Neural cell (in vitro differentiated cells): ENCODE results near the gene APCDD1. TPM values are rescaled to one million over a fixed set of nuclear protein-coding genes. Genes with fewer than 3 reads are reported as not detected.
"Not testable (repeated sequence)": the region's sequence is repeated elsewhere in the genome, so short reads cannot be mapped to it uniquely, and the experiment has no call there.

Source experiments
- H2AFZ ChIP-seq: fragments of 200-600, 300-800 bp; sonication (generic), shearing (Covaris generic); 2 replicates; pipeline ENCODE4 v1.6.0; 2014; ENCODE audit warnings: low read depth, mild to moderate bottlenecking, antibody characterized with exemption, low read length, moderate library complexity
- H3F3A ChIP-seq: fragments of 200-600 bp; shearing (Covaris generic); 2 replicates; pipeline ENCODE4 v1.6.1; 2016; ENCODE audit warnings: mild to moderate bottlenecking, moderate library complexity, mixed read lengths, antibody characterized with exemption, low read length; ENCODE audit not compliant: insufficient read depth, poor library complexity, severe bottlenecking
- H3K27ac ChIP-seq: fragments of 200-600, 300-800 bp; sonication (generic), shearing (Covaris generic); 2 replicates; pipeline ENCODE4 v1.5.1; 2014; ENCODE audit warnings: mild to moderate bottlenecking, low read length, moderate library complexity
- H3K27me3 ChIP-seq: fragments of 300-800, 200-600 bp; sonication (generic), shearing (Covaris generic); 2 replicates; pipeline ENCODE4 v1.6.0; 2014; ENCODE audit warnings: mild to moderate bottlenecking, low read depth, low read length, moderate library complexity; ENCODE audit not compliant: insufficient read depth
- H3K36me3 ChIP-seq: fragments of 300-800, 200-600 bp; sonication (generic), shearing (Covaris generic); 2 replicates; pipeline ENCODE4 v1.5.1; 2014; ENCODE audit warnings: mild to moderate bottlenecking, antibody characterized with exemption, low read length, moderate library complexity; ENCODE audit not compliant: insufficient read depth
- H3K4me2 ChIP-seq: fragments of 300-800, 200-600 bp; sonication (generic), shearing (Covaris generic); 2 replicates; pipeline ENCODE4 v1.6.0; 2014; ENCODE audit warnings: mild to moderate bottlenecking, low read length
- H3K4me3 ChIP-seq: fragments of 300-800, 200-600 bp; sonication (generic), shearing (Covaris generic); 2 replicates; pipeline ENCODE4 v1.5.1; 2014; ENCODE audit warnings: mild to moderate bottlenecking, low read length, moderate library complexity
- H3K79me2 ChIP-seq: fragments of 200-600 bp; shearing (Covaris generic); replicated peaks from 2 replicates; pipeline ENCODE4 v1.6.0; 2014; ENCODE audit warnings: mild to moderate bottlenecking, low read length, moderate library complexity; ENCODE audit not compliant: insufficient read depth
- H3K9ac ChIP-seq: fragments of 300-800, 200-600 bp; sonication (generic), shearing (Covaris generic); 2 replicates; pipeline ENCODE4 v1.6.1; 2016; ENCODE audit warnings: mild to moderate bottlenecking, low read length, mixed read lengths
- H3K9me2 ChIP-seq: fragments of 200-600 bp; shearing (Covaris generic); 2 replicates; pipeline ENCODE4 v1.6.1; 2016; ENCODE audit warnings: mild to moderate bottlenecking, low read length, mixed read lengths; ENCODE audit not compliant: insufficient read depth
- H3K9me3 ChIP-seq: fragments of 200-600, 300-800 bp; sonication (generic), shearing (Covaris generic); 2 replicates; pipeline ENCODE4 v1.6.1; 2016; ENCODE audit warnings: mild to moderate bottlenecking, mixed run types, low read length, moderate library complexity, mixed read lengths
- H4K20me1 ChIP-seq: fragments of 200-600 bp; shearing (Covaris generic); 2 replicates; pipeline ENCODE4 v1.6.1; 2016; ENCODE audit warnings: mild to moderate bottlenecking, mixed run types; ENCODE audit not compliant: insufficient read depth
- EP300 ChIP-seq: fragments of 450-650 bp; conservative IDR thresholded peaks from 2 replicates; pipeline ENCODE4 v1.6.1; 2014; ENCODE audit warnings: antibody characterized with exemption, mild to moderate bottlenecking, moderate library complexity; ENCODE audit not compliant: poor library complexity, severe bottlenecking
- EZH2 ChIP-seq: fragments of 200-600, 300-800 bp; shearing (Covaris generic), sonication (generic); IDR thresholded peaks from 2 replicates; pipeline ENCODE4 v1.6.1; 2014; ENCODE audit warnings: antibody characterized with exemption, low read length, borderline replicate concordance, mild to moderate bottlenecking; ENCODE audit not compliant: insufficient read depth, poor library complexity, severe bottlenecking
- MXI1 ChIP-seq: fragments of 450-650 bp; conservative IDR thresholded peaks from 2 replicates; pipeline ENCODE4 v1.6.1; 2014; ENCODE audit warnings: antibody characterized with exemption, mild to moderate bottlenecking; ENCODE audit not compliant: poor library complexity, severe bottlenecking
- POLR2AphosphoS5 ChIP-seq: IDR thresholded peaks from 2 replicates; pipeline ENCODE4 v1.6.1; 2012
- RAD21 ChIP-seq: fragments of 450-650 bp; conservative IDR thresholded peaks from 2 replicates; pipeline ENCODE4 v1.6.1; 2014; ENCODE audit warnings: antibody characterized with exemption, mild to moderate bottlenecking, moderate library complexity
- SMC3 ChIP-seq: fragments of 450-650 bp; conservative IDR thresholded peaks from 2 replicates; pipeline ENCODE4 v1.6.1; 2014; ENCODE audit warnings: antibody characterized with exemption, mild to moderate bottlenecking, moderate library complexity; ENCODE audit not compliant: poor library complexity
- TAF1 ChIP-seq: IDR thresholded peaks from 2 replicates; pipeline ENCODE4 v1.6.1; 2012; ENCODE audit warnings: low read depth
- polyA plus RNA-seq: library from polyadenylated mRNA; depleted of rRNA; stranded (reverse); fragments of >200 nt; gene quantifications from 2 replicates; pipeline ENCODE4 v1.2.3, GENCODE V29; 2014
- TF ChIP-seq, protein P1 (sequence below): fragments of 450-650 bp; IDR thresholded peaks from 2 replicates; pipeline ENCODE4 v1.5.1; 2014; ENCODE audit warnings: antibody characterized with exemption, mild to moderate bottlenecking, moderate library complexity; ENCODE audit not compliant: poor library complexity, severe bottlenecking
- TF ChIP-seq, protein P2 (sequence below): IDR thresholded peaks from 2 replicates; pipeline ENCODE4 v1.6.1; 2012; ENCODE audit warnings: borderline replicate concordance

The APCDD1 gene
- polyA plus RNA-seq, 1 donor from 2014 or later = 0.58 TPM

DNA sequence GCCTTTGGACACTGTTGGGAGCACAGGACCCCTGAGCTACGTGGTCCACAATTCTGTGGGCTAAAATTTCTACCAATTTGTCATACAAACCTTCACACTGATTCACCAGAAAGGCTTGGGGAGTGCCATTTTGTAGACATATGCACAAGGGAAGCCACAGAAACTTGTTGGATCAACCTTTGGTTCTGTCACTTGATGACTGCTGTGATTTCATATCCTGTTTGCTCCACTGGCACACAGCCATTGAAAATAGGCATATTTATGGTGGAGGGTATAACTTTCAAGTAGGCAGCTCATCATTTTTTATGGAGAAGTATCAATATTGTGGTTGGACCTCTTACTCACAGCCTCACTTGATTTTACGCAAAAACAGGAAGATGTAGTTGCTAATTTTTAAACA is 81.8 kb downstream of the APCDD1 start:
- H3K4me2 ChIP-seq = no peak overlapping the region
- H3K79me2 ChIP-seq = peaks cover 11% of the 10 kb centered on the region
- no peaks in the 10 kb centered on the region for H3K27me3 ChIP-seq
- no peak overlapping the region for H3K9ac ChIP-seq
- no peak overlapping the region for H3K4me3 ChIP-seq
- H3K9me2 ChIP-seq = no peaks in the 10 kb centered on the region
- H3K27ac ChIP-seq = no peak overlapping the region
- no peaks in the 10 kb centered on the region for H3F3A ChIP-seq
- H4K20me1 ChIP-seq = no peaks in the 10 kb centered on the region
- no peaks in the 10 kb centered on the region for H3K36me3 ChIP-seq
- no peaks in the 10 kb centered on the region for H3K9me3 ChIP-seq
- no peak overlapping the region for H2AFZ ChIP-seq
- TF ChIP-seq, protein P1, sequence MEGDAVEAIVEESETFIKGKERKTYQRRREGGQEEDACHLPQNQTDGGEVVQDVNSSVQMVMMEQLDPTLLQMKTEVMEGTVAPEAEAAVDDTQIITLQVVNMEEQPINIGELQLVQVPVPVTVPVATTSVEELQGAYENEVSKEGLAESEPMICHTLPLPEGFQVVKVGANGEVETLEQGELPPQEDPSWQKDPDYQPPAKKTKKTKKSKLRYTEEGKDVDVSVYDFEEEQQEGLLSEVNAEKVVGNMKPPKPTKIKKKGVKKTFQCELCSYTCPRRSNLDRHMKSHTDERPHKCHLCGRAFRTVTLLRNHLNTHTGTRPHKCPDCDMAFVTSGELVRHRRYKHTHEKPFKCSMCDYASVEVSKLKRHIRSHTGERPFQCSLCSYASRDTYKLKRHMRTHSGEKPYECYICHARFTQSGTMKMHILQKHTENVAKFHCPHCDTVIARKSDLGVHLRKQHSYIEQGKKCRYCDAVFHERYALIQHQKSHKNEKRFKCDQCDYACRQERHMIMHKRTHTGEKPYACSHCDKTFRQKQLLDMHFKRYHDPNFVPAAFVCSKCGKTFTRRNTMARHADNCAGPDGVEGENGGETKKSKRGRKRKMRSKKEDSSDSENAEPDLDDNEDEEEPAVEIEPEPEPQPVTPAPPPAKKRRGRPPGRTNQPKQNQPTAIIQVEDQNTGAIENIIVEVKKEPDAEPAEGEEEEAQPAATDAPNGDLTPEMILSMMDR = no peak
- no peak for TF ChIP-seq EZH2
- TF ChIP-seq TAF1 = no peak
- no peak for TF ChIP-seq RAD21
- no peak for TF ChIP-seq EP300
- TF ChIP-seq SMC3 = no peak
- TF ChIP-seq POLR2AphosphoS5 = no peak
- no peak for TF ChIP-seq MXI1
- TF ChIP-seq, protein P2, sequence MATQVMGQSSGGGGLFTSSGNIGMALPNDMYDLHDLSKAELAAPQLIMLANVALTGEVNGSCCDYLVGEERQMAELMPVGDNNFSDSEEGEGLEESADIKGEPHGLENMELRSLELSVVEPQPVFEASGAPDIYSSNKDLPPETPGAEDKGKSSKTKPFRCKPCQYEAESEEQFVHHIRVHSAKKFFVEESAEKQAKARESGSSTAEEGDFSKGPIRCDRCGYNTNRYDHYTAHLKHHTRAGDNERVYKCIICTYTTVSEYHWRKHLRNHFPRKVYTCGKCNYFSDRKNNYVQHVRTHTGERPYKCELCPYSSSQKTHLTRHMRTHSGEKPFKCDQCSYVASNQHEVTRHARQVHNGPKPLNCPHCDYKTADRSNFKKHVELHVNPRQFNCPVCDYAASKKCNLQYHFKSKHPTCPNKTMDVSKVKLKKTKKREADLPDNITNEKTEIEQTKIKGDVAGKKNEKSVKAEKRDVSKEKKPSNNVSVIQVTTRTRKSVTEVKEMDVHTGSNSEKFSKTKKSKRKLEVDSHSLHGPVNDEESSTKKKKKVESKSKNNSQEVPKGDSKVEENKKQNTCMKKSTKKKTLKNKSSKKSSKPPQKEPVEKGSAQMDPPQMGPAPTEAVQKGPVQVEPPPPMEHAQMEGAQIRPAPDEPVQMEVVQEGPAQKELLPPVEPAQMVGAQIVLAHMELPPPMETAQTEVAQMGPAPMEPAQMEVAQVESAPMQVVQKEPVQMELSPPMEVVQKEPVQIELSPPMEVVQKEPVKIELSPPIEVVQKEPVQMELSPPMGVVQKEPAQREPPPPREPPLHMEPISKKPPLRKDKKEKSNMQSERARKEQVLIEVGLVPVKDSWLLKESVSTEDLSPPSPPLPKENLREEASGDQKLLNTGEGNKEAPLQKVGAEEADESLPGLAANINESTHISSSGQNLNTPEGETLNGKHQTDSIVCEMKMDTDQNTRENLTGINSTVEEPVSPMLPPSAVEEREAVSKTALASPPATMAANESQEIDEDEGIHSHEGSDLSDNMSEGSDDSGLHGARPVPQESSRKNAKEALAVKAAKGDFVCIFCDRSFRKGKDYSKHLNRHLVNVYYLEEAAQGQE = no peak

DNA sequence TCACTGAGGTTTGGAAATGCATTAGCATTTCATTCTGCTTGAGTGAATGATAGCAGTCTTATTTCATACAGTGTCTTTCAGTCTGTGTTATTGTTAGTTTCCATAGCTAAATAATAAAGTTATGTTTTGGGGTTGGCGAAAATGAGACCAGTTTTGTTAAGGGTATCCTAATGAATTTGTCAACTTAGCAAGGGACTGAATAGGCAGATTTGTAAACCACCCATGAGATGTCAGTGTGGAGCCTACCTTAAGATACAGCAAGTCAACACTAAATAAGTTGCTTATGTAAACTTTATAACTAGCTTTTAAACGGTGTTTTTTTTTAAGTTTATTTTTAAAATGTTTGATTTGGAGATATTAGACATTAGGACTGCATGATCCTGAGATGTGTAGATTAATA is 83.3 kb downstream of the APCDD1 start:
- Histone ChIP-seq H3K4me3 (no peak overlapping the region), H3K4me2 (no peak overlapping the region), H3K27ac (no peak overlapping the region), H4K20me1 (no peaks in the 10 kb centered on the region), H3K27me3 (no peaks in the 10 kb centered on the region), H3K36me3 (peaks cover 7% of the 10 kb centered on the region), H3K9me3 (no peaks in the 10 kb centered on the region), H2AFZ (no peak overlapping the region), H3K79me2 (no peaks in the 10 kb centered on the region), H3K9ac (no peak overlapping the region), H3F3A (no peaks in the 10 kb centered on the region), H3K9me2 (no peaks in the 10 kb centered on the region)
- TF ChIP-seq SMC3 (no peak), MXI1 (no peak), EZH2 (no peak), POLR2AphosphoS5 (no peak), EP300 (no peak), RAD21 (no peak), TAF1 (no peak)
- TF ChIP-seq, protein P2 = no peak
- TF ChIP-seq, protein P1 = no peak

DNA sequence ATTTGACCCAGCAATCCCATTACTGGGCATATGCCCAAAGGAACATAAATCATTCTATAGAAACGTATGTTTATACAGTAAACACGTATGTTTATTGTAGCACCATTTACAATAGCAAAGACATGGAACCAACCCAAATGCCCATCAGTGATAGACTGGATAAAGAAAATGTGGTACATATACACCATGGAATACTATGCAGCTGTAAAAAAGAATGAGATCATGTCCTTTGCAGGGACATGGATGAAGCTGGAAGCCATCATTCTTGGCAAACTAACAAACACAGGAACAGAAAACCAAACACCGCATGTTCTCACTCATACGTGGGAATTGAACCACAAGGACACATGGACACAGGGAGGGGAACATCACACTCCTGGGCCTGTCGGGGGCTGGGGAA is 84.7 kb downstream of the APCDD1 start:
- H4K20me1 ChIP-seq, H3K27me3 ChIP-seq: not testable (repeated sequence)

More for the DNA sequence above, 84.7 kb downstream of the APCDD1 start:
- H3K4me2 ChIP-seq, H3K9me2 ChIP-seq, H3F3A ChIP-seq, H3K36me3 ChIP-seq, H2AFZ ChIP-seq, H3K9ac ChIP-seq, H3K27ac ChIP-seq, H3K4me3 ChIP-seq, H3K9me3 ChIP-seq, H3K79me2 ChIP-seq: not testable (repeated sequence)
